NB4 (cell line): ENCODE measurements around the gene MYO7B.

ENCODE experiments used
- DNase-seq: peaks from one replicate; pipeline ENCODE4 v3.0.0; 2010; ENCODE audit warnings: low read depth
- H3K4me3 ChIP-seq: one replicate; pipeline ENCODE4 v1.5.1; 2011; ENCODE audit warnings: mild to moderate bottlenecking, low read depth, low read length, moderate library complexity
- MYC ChIP-seq: IDR thresholded peaks from 2 replicates; pipeline ENCODE4 v1.6.1; 2011; ENCODE audit warnings: low read depth, low read length
- POLR2A ChIP-seq: IDR thresholded peaks from 2 replicates; pipeline ENCODE4 v1.6.1; 2011; ENCODE audit warnings: mild to moderate bottlenecking; ENCODE audit not compliant: insufficient read length; ENCODE audit errors: extremely low read depth
- TF ChIP-seq, protein P1 (sequence below): IDR thresholded peaks from 2 replicates; pipeline ENCODE4 v1.6.1; 2011; ENCODE audit warnings: low read depth, low read length
- TF ChIP-seq, protein P2 (sequence below): IDR thresholded peaks from one replicate; pipeline ENCODE4 v1.5.1; 2012; ENCODE audit warnings: low read depth, low read length

Gene MYO7B

GRCh38 chr2:127643439-127644065, 108.1 kb downstream of the MYO7B start:
- no peak overlapping the region for H3K4me3 ChIP-seq
- TF ChIP-seq, protein P1, sequence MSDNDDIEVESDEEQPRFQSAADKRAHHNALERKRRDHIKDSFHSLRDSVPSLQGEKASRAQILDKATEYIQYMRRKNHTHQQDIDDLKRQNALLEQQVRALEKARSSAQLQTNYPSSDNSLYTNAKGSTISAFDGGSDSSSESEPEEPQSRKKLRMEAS = no peak
- TF ChIP-seq POLR2A (no peak), MYC (no peak)
- TF ChIP-seq, protein P2, sequence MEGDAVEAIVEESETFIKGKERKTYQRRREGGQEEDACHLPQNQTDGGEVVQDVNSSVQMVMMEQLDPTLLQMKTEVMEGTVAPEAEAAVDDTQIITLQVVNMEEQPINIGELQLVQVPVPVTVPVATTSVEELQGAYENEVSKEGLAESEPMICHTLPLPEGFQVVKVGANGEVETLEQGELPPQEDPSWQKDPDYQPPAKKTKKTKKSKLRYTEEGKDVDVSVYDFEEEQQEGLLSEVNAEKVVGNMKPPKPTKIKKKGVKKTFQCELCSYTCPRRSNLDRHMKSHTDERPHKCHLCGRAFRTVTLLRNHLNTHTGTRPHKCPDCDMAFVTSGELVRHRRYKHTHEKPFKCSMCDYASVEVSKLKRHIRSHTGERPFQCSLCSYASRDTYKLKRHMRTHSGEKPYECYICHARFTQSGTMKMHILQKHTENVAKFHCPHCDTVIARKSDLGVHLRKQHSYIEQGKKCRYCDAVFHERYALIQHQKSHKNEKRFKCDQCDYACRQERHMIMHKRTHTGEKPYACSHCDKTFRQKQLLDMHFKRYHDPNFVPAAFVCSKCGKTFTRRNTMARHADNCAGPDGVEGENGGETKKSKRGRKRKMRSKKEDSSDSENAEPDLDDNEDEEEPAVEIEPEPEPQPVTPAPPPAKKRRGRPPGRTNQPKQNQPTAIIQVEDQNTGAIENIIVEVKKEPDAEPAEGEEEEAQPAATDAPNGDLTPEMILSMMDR = no peak
- DNase-seq = no peak

- TF ChIP-seq, protein P2 = peak; percentile 35
- TF ChIP-seq, protein P1 = no peak
- TF ChIP-seq POLR2A (no peak), MYC (no peak)
- peak; percentile 26 for DNase-seq
- no peak overlapping the region for H3K4me3 ChIP-seq
Measured at GRCh38 chr2:127644066-127645025, 108.9 kb downstream of the MYO7B start.

DNA sequence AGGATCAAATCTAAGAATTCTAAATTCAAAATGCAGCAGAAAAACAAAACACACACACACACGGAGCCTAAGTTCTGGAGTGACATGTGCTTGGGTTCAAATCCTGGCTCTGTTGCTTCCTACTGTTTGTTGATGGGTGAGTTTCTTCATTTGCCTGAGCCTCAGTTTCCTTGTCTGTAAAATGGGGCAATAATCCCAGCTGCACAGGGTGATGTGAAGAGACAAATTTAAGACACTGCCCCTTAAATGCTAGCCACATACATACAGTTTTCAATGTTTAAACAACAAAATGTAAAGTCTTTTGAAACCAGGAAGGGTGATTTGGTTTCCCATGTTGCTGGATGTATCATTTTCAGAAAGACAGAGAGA, 109.5 kb downstream of the MYO7B start:
- no peak overlapping the region for H3K4me3 ChIP-seq
- no peak for DNase-seq
- TF ChIP-seq MYC = no peak
- no peak for TF ChIP-seq POLR2A
- TF ChIP-seq, protein P1 = no peak
- TF ChIP-seq, protein P2 = no peak

DNA sequence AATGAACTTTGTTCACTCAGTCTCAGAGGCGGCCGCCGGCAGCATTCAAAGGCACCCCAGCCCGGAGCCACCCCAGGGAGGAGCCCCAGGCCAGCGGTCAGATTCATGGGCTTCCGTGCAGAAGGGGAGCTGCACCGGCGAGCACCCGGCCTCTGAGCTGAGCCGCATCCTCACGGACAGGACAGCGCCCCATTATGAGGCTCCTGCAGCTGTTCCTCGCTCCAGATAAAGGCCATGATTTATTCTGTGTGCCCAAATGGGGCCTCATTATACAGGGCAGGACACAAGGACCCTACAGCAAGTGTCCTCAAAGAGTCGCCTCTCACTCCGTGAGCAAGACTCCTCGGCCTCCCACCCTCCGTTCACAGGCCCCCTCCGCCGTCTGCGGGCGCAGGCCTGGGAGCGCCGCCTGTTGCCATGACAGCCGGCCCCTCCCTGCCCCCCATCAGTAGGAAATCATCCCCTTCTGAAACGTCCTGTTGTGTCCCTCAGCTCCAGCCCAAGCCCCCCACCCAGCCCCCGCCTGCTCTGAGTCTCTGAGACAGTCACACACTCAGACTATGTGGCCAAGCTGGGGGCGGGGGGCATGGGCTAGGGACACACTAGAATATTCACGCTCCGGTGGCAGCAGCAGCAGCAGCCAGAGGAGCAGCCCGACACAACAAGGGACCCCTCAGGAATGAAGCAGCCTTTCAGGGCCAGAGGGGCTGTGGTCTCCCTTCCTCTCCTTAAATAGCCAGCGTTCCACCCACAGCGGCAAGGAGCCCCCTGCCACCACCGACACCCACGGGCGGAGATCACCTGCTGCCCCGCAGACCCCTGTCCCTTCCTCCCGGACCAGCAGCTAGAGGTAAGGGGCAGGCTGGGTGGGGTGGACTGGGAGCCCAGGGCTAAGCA, 110.2 kb downstream of the MYO7B start, which contains the start of gene GPR17:
GPR17 (plus strand) TSS at position 759 of the 897 bp plus-strand sequence. CDS start 4,583 bp downstream, outside the sequence.
- TF ChIP-seq MYC = no peak
- TF ChIP-seq POLR2A = no peak
- TF ChIP-seq, protein P1 = no peak
- TF ChIP-seq, protein P2 = no peak
- H3K4me3 ChIP-seq = no peak within 1 kb of the TSS
- no peak for DNase-seq

GRCh38 chr2:127646487-127647241, 111.2 kb downstream of the MYO7B start:
- no peak for DNase-seq

More at GRCh38 chr2:127646487-127647241, 111.2 kb downstream of the MYO7B start:
- TF ChIP-seq, protein P2 = no peak
- TF ChIP-seq MYC (no peak), POLR2A (no peak)
- TF ChIP-seq, protein P1 = no peak
- no peak overlapping the region for H3K4me3 ChIP-seq
